ENCODE data around the gene SWSAP1. TPM values are rescaled to one million over a fixed set of nuclear protein-coding genes. Genes with fewer than 3 reads are reported as not detected.

SWSAP1 gene
- total and polyA plus RNA-seq, 9 of the 15 experiments (the other 6 are each of a cell fraction or from before 2014, with no cell fraction given), result 0.18 to 2.8 (median 1.7) TPM

DNA sequence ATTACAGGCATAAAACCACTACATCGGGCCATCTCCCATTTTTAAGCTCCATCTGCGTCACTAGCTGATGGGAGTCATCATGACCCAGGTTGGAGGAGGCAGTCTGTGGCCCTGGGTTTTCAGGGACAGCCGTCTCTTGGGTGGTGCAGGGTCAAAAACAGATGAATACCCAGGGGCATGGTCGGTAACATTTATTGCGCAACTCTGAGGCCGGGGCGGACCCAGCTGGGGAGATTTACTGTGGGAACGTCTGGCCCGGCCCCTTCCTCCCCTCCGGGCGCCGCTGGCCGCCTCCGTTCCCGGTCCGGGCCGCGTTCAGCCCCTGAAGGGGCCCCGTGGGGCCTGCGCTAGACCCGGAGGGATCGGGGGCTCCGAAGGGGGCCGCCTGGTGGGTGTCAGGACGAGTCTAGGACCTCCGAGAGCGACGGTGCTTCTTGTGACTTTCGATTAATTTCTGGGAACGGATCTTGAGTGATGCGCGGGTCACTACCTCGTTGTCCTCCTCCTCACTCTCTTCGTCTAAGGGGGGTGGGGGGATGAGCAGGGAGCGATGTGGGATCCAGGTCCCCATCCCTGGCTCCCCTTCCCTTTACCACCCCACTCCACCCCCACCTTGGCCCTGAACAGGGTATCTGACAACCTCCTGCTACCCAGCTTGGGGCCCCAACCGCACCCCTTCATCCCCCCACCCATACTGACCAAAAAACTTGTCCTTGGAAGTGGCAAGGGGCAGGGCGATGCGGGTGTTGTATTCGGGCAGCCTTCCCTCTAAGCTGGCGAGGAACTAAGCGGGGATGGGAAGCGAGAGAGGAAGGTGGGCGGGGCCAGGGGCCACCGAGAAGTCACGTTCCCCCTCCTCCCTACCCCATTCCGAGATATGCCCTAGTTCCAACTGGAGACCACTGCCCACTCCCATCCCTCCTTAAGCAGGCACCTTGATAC, 46.2 kb downstream of the SWSAP1 start (continued):
- TF ChIP-seq, protein P1, sequence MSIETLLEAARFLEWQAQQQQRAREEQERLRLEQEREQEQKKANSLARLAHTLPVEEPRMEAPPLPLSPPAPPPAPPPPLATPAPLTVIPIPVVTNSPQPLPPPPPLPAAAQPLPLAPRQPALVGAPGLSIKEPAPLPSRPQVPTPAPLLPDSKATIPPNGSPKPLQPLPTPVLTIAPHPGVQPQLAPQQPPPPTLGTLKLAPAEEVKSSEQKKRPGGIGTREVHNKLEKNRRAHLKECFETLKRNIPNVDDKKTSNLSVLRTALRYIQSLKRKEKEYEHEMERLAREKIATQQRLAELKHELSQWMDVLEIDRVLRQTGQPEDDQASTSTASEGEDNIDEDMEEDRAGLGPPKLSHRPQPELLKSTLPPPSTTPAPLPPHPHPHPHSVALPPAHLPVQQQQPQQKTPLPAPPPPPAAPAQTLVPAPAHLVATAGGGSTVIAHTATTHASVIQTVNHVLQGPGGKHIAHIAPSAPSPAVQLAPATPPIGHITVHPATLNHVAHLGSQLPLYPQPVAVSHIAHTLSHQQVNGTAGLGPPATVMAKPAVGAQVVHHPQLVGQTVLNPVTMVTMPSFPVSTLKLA (conservative IDR thresholded peaks at IDR 0.05), result no peak
- TF ChIP-seq MEIS2 (IDR thresholded peaks at IDR 0.05; ENCODE audit: partially characterized antibody), result peak; percentile 43
- no peak for TF ChIP-seq NCOA1 (IDR thresholded peaks at IDR 0.05; ENCODE audit: low read depth)
- TF ChIP-seq, protein P2, sequence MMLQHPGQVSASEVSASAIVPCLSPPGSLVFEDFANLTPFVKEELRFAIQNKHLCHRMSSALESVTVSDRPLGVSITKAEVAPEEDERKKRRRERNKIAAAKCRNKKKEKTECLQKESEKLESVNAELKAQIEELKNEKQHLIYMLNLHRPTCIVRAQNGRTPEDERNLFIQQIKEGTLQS (IDR thresholded peaks at IDR 0.05), result 0 out of 2 replicates have a peak, but pooled peaks have one; percentile 16
- TF ChIP-seq, protein P2 (CRISPR knock-in tag; conservative IDR thresholded peaks at IDR 0.05), result no peak
- TF ChIP-seq HNRNPL (IDR thresholded peaks at IDR 0.05; ENCODE audit: low read depth, low read length), result no peak
- TF ChIP-seq CSDE1 (IDR thresholded peaks at IDR 0.05), result no peak
- TF ChIP-seq, protein P3, sequence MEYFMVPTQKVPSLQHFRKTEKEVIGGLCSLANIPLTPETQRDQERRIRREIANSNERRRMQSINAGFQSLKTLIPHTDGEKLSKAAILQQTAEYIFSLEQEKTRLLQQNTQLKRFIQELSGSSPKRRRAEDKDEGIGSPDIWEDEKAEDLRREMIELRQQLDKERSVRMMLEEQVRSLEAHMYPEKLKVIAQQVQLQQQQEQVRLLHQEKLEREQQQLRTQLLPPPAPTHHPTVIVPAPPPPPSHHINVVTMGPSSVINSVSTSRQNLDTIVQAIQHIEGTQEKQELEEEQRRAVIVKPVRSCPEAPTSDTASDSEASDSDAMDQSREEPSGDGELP (CRISPR knock-in tag; IDR thresholded peaks at IDR 0.05; ENCODE audit: borderline replicate concordance), result 0 out of 2 replicates have a peak, but pooled peaks have one; percentile 18
- TF ChIP-seq RFX1 (IDR thresholded peaks at IDR 0.05), result no peak
- TF ChIP-seq, protein P4, sequence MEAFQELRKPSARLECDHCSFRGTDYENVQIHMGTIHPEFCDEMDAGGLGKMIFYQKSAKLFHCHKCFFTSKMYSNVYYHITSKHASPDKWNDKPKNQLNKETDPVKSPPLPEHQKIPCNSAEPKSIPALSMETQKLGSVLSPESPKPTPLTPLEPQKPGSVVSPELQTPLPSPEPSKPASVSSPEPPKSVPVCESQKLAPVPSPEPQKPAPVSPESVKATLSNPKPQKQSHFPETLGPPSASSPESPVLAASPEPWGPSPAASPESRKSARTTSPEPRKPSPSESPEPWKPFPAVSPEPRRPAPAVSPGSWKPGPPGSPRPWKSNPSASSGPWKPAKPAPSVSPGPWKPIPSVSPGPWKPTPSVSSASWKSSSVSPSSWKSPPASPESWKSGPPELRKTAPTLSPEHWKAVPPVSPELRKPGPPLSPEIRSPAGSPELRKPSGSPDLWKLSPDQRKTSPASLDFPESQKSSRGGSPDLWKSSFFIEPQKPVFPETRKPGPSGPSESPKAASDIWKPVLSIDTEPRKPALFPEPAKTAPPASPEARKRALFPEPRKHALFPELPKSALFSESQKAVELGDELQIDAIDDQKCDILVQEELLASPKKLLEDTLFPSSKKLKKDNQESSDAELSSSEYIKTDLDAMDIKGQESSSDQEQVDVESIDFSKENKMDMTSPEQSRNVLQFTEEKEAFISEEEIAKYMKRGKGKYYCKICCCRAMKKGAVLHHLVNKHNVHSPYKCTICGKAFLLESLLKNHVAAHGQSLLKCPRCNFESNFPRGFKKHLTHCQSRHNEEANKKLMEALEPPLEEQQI (IDR thresholded peaks at IDR 0.05), result no peak
- no peak for TF ChIP-seq SP1 (CRISPR knock-in tag; IDR thresholded peaks at IDR 0.05)
- peak; percentile 32; the same call in 1 of the 2 replicates for TF ChIP-seq ZBTB7A (IDR thresholded peaks at IDR 0.05; ENCODE audit: borderline replicate concordance, control insufficient read depth, low read depth, low read length)
- peak; percentile 12 for TF ChIP-seq DACH1 (IDR thresholded peaks at IDR 0.05; ENCODE audit: partially characterized antibody)
- no peak for TF ChIP-seq ZNF124 (CRISPR knock-in tag; IDR thresholded peaks at IDR 0.05)
- TF ChIP-seq ZNF77 (CRISPR knock-in tag; IDR thresholded peaks at IDR 0.05), result no peak
- no peak for TF ChIP-seq ZNF398 (CRISPR knock-in tag; IDR thresholded peaks at IDR 0.05)
